Muscle layer of duodenum (tissue), 2 donors: ENCODE measurements around the gene KRI1.
"Not testable (repeated sequence)": the region's sequence is repeated elsewhere in the genome, so short reads cannot be mapped to it uniquely, and the experiment has no call there.

Source experiments
- H3K27ac ChIP-seq: one replicate; pipeline ENCODE4 v1.7.0; 2013; ENCODE audit warnings: mild to moderate bottlenecking, low read length
- H3K27me3 ChIP-seq: one replicate; pipeline ENCODE4 v1.7.0; 2013; ENCODE audit warnings: low read depth, mild to moderate bottlenecking, control low read depth, low read length
- H3K36me3 ChIP-seq, 2 donors: one replicate each; pipeline ENCODE4 v1.7.0; 2013; ENCODE audit warnings: low read length in 2 of 2, control low read depth in 1 of 2, mild to moderate bottlenecking in 1 of 2; ENCODE audit not compliant: insufficient read depth in 2 of 2, control insufficient read depth in 1 of 2
- H3K4me1 ChIP-seq, 2 donors: one replicate each; pipeline ENCODE4 v1.7.0; 2013; ENCODE audit warnings: low read length in 2 of 2, mild to moderate bottlenecking in 2 of 2, control low read depth in 1 of 2, moderate library complexity in 1 of 2; ENCODE audit not compliant: insufficient read depth in 2 of 2, control insufficient read depth in 1 of 2
- H3K4me3 ChIP-seq, 2 donors: one replicate each; pipeline ENCODE4 v1.7.0; 2013; ENCODE audit warnings: low read length in 2 of 2, low read depth in 1 of 2, mild to moderate bottlenecking in 1 of 2
- H3K9me3 ChIP-seq, 2 donors: one replicate each; pipeline ENCODE4 v1.7.0; 2013; ENCODE audit warnings: low read length in 2 of 2, control low read depth in 1 of 2, mild to moderate bottlenecking in 1 of 2; ENCODE audit not compliant: control insufficient read depth in 1 of 2
- donor health status: healthy.

KRI1 gene

DNA sequence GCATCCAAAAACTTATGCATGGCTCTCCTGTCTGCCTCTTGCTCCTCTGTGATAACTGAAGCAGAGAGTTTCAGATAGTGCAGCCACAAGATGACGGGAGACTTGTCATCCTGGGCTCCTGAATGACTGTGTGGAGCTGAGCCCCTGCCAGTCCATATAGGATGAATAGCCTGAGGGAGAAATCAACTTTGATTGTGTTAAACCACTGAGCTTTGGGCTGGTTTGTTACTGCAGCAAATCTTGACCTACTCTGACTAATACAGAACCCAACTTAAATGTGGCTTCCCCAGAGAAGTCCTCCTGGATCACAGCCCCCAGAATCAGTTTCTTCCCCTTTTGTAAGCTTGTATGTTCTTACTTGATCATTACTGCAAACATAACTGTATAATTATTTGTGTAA is 33.4 kb downstream of the KRI1 start:
- H3K36me3 ChIP-seq: no peaks in the 10 kb centered on the region
- H3K4me3 ChIP-seq: no peak overlapping the region
- H3K4me1 ChIP-seq: no peaks in the 10 kb centered on the region
- H3K27me3 ChIP-seq: no peaks in the 10 kb centered on the region
- no peak overlapping the region for H3K27ac ChIP-seq
- no peaks in the 10 kb centered on the region for H3K9me3 ChIP-seq

- H3K27me3 ChIP-seq, H3K36me3 ChIP-seq, H3K9me3 ChIP-seq, H3K4me1 ChIP-seq, H3K4me3 ChIP-seq, H3K27ac ChIP-seq: not testable (repeated sequence)
Observed at GRCh38 chr19:10526887-10527286, 38.9 kb downstream of the KRI1 start.

DNA sequence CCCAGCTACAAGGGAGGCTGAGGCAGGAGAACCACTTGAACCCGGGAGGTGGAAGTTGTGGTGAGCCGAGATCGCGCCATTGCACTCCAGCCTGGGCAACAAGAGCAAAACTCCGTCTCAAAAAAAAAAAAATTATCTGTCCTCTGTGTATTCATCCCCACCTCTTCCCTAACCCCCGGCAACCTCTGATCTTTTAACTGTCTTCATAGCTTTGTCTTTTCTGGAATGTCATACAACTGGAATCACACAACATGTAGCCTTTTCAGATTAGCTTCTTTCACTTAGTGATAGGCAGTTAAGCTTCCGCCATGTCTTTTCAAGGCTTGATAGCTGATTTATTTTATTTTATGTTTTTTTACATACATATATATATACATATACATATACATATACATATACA is 40.2 kb downstream of the KRI1 start:
- H3K4me1 ChIP-seq: no peaks in the 10 kb centered on the region
- H3K9me3 ChIP-seq: no peaks in the 10 kb centered on the region
- no peak overlapping the region for H3K4me3 ChIP-seq
- H3K27me3 ChIP-seq: no peaks in the 10 kb centered on the region
- H3K27ac ChIP-seq: no peak overlapping the region
- H3K36me3 ChIP-seq: no peaks in the 10 kb centered on the region

DNA sequence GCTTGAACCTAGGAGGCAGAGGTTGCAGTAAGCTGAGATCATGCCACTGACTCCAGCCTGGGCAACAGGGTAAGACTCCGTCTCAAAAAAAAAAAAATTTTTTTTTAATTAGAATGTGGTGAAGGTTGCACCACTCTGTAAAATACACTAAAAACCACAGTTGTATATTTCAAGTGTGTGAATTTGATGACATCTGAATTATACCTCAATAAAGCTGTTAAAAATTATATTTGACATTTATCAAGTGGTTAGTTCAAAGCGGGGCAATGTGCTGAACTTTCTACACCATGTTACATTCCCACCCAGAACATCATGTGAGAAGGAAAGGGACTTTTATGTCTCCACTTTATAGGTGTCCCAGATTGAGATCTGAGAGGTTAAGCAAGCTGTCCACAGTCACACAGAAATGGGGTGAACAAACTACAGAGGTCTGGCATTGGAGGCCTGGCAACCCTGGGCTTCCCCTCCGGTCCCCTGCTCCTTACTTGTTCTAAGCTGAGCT is 42.6 kb downstream of the KRI1 start:
- peaks cover 12% of the 10 kb centered on the region for H3K27me3 ChIP-seq
- H3K36me3 ChIP-seq: no peaks in the 10 kb centered on the region
- H3K4me1 ChIP-seq: peaks cover 0 to 7% of the 10 kb centered on the region in 2 donors
- no peak overlapping the region for H3K4me3 ChIP-seq
- no peaks in the 10 kb centered on the region for H3K9me3 ChIP-seq
- H3K27ac ChIP-seq: no peak overlapping the region

DNA sequence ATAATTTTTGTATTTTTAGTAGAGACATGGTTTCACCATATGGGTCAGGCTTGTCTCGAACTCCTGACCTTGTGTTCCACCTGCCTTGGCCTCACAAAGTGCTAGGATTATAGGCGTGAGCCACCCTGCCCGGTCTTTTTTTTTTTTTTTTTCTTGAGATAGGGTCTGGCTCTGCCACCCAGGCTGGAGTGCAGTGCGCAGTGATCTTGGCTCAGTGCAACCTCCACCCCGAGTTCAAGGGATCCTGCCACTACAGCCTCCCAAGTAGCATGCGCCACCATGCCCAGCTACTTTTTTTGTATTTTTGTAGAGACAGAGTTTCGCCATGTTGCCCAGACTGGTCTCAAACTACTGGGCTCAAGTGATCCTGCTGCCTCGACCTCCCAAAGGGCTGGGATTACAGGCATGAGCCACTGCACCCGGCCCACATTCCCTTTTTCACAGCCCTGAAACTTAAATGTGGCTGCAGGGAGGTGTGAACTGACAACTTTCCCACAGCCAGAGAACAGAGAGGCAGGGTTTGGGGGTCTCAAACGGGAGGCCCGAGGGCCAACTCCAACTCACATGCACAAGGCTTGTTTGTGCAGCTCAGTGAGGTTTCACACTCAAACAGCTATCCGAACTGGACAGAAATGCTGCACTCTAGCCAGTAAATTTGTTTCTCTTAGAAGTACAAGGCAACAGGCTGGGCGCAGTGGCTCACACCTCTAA is 44.2 kb downstream of the KRI1 start:
- peaks cover 0 to 22% of the 10 kb centered on the region in 2 donors for H3K4me1 ChIP-seq
- no peaks in the 10 kb centered on the region for H3K9me3 ChIP-seq
- no peak overlapping the region for H3K4me3 ChIP-seq
- H3K36me3 ChIP-seq: no peaks in the 10 kb centered on the region
- no peak overlapping the region for H3K27ac ChIP-seq
- H3K27me3 ChIP-seq: peaks cover 22% of the 10 kb centered on the region

GRCh38 chr19:10520652-10521318 is 45.0 kb downstream of the KRI1 start:
- H3K4me1 ChIP-seq: peaks cover 0 to 22% of the 10 kb centered on the region in 2 donors
- H3K27me3 ChIP-seq: peaks cover 31% of the 10 kb centered on the region
- H3K27ac ChIP-seq: no peak overlapping the region
- H3K4me3 ChIP-seq: no peak overlapping the region
- no peaks in the 10 kb centered on the region for H3K9me3 ChIP-seq
- no peaks in the 10 kb centered on the region for H3K36me3 ChIP-seq

DNA sequence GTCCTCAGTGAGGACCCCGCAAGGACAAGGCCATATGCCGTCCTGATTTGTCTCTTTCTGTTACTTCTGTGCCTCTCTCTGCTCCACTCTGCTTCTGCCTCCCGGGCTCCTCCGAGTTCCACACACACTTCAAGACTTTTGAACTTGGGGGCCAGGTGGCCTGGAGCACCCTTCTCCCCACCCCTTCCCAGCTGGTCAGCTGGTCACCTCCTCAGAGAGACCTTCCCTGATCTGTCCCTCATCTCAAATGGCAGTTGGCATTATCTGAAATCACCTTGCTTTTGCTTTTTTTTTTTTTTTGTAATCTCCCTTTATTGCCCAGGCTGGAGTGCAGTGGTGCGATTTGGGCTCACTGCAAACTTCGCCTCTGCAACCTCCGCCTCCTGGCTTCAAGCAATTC is 46.4 kb downstream of the KRI1 start:
- Histone ChIP-seq H3K36me3 (no peaks in the 10 kb centered on the region), H3K27ac (no peak overlapping the region), H3K9me3 (no peaks in the 10 kb centered on the region), H3K4me3 (no peak overlapping the region), H3K4me1 (peaks cover 0 to 24% of the 10 kb centered on the region in 2 donors), H3K27me3 (peaks cover 42% of the 10 kb centered on the region)

DNA sequence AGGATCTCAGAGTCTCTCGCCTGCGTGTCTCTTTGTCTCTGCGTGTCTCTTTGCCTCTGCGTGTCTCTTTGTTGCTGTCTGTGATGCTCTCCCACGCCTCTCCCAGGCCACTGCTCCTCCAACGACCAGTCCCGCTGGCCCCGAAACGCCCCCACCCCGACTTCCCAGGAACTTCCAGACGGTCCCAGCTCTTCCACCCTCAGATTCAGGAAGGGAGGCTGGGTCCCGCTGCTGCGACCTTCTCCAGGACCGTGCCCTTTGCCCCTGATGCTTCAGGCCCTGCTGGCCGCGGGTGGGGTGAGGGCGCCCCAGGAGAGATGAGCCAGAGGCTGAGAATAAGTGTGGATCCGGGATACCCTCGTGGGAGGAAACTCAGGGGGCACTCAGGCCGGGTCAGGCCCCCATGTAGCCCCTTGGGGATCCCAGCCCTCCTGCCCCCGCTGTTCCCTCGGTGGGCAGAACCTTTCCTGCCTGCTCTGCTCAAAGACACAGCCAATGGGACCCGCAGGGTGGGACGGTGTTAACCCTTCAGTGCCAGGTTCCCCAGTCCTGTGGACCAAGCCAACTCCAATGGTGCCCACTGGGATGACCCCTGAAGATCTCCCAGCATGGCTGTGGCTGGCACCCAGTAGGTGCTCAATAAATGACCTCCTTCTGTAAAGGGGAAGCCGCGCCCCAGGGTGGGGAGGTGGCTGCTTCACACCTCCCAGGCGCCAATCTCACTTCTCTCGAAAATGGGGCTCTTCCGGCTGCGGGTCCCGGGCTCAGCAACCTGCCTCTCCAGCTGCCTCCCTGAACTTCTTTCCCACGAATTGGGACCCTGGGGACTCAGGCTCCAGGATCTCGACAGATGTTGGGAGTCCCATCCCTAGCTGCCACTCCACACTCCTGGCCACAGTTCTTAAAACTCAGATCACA is 47.1 kb downstream of the KRI1 start:
- Histone ChIP-seq H3K36me3 (no peaks in the 10 kb centered on the region), H3K4me3 (no peak overlapping the region), H3K9me3 (no peaks in the 10 kb centered on the region), H3K4me1 (peaks cover 0 to 30% of the 10 kb centered on the region in 2 donors), H3K27me3 (peaks cover 48% of the 10 kb centered on the region), H3K27ac (no peak overlapping the region)

- Histone ChIP-seq H3K4me3 (peak overlapping the region; percentile 16 to 52), H3K4me1 (peaks cover 0 to 30% of the 10 kb centered on the region in 2 donors), H3K27me3 (peaks cover 56% of the 10 kb centered on the region), H3K9me3 (no peaks in the 10 kb centered on the region), H3K27ac (no peak overlapping the region), H3K36me3 (no peaks in the 10 kb centered on the region)
Observed at GRCh38 chr19:10517760-10518443, 47.9 kb downstream of the KRI1 start.

DNA sequence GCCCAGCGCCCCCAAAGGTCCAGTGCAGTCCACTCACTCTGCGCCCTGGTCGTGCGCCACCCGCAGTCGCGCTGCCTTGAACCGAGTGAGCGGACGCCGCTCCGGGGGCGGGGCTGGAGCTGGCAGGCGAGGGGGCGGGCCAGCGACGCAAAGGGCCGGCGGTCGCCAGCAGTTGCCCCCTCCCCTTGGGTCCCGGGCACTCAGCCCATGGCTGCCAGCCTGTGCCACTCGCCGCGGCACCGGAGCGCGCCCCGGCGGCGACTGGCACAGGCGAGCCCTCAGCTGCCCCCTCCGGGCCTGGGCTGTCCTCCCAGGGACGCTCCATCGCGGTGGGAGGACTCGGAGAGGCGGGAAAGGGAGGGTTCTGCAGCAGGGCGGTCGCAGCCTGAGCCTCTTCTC is 48.5 kb downstream of the KRI1 start, which contains the start of gene S1PR5:
TSS of gene S1PR5 (minus strand) at position 87 of the 399 bp plus-strand sequence. CDS start 2,436 bp downstream, outside the sequence.
- peaks cover 57% of the 10 kb centered on the region for H3K27me3 ChIP-seq
- H3K4me3 ChIP-seq: peak within 1 kb of the TSS; percentile 16 to 52
- H3K4me1 ChIP-seq: peaks cover 0 to 30% of the 10 kb centered on the region in 2 donors
- no peak within 1 kb of the TSS for H3K27ac ChIP-seq
- no peaks in the 10 kb centered on the region for H3K9me3 ChIP-seq
- H3K36me3 ChIP-seq: no peaks in the 10 kb centered on the region
